ENCODE data around the gene SH3GLB1. TPM values are rescaled to one million over a fixed set of nuclear protein-coding genes. Genes with fewer than 3 reads are reported as not detected.

Gene SH3GLB1
- total and polyA plus RNA-seq, 2 of the 8 experiments (the other 6 are each of a cell fraction or from before 2014, with no cell fraction given) = 7.7 to 43.1 TPM

DNA sequence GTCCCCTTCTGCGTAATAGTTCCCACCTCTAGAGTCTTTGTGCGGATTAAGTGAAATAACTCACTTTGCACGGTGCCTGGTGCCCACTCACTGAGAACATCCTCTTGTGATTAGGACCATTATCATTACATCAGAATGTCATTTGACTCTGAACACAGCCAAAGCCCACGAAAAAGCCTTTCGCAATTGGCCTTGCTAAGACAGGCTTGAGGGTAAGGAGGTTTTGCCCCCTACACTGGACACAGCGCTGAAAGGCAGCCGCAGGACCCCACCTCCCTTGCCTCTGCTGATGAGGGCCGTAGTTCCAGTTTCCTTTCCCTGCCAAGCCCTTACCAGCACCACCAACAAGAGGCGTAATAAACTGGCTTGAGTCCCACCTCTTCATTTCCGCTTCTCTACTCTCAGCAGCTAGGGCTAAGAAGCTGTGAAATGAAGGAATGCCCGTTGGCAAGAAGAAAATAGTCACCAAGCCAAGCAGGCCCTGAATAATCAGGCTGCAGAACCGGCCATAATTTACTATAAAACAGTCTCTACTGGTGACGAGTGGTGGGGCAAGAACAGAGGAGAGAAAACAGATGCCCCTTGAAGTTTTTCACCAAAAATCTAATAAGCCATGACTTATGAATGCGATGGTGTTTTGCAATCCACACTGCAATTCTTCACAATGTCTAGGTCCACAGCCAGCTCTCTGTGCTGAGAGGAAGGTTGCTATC is 53.1 kb downstream of the SH3GLB1 start:
- Histone ChIP-seq H3K14ac (ENCODE audit: insufficient read length) (no peak overlapping the region), H4K91ac (replicated peaks; ENCODE audit: insufficient read length, low read length) (no peak overlapping the region), H4K8ac (ENCODE audit: extremely low read depth, insufficient read depth, low read length) (no peak overlapping the region), H2BK20ac (ENCODE audit: low read length) (no peak overlapping the region), H3K36me3 (ENCODE audit: control insufficient read depth in 2 of 4, insufficient read depth in 4 of 4, low read length in 3 of 4) (no peaks in the 10 kb centered on the region), H4K5ac (ENCODE audit: insufficient read length, low read depth, low read length) (no peak overlapping the region), H3K79me1 (ENCODE audit: low read depth, low read length) (no peaks in the 10 kb centered on the region; the same call in 1 of the 2 replicates), H3K23me2 (ENCODE audit: low read depth, low read length) (no peaks in the 10 kb centered on the region), H3K23ac (ENCODE audit: insufficient read length) (no peak overlapping the region), H3K9ac (replicated peaks in 1 of 4; ENCODE audit: extremely low read depth in 1 of 4, low read depth in 3 of 4, low read length in 3 of 4) (no peak overlapping the region), H3K79me2 (ENCODE audit: control insufficient read depth in 1 of 2, insufficient read depth in 2 of 2, low read length in 2 of 2) (no peaks in the 10 kb centered on the region), H3K4me2 (ENCODE audit: insufficient read depth in 1 of 2, low read depth in 2 of 2, low read length in 2 of 2) (no peak overlapping the region), H3K18ac (ENCODE audit: extremely low read depth, low read length) (no peak overlapping the region), H3K4me1 (replicated peaks in 1 of 4; ENCODE audit: control insufficient read depth in 3 of 4, insufficient read depth in 4 of 4, low read length in 3 of 4) (peaks cover 0 to 3% (median 0%) of the 10 kb centered on the region in 4 experiments; a peak in 1 of 7 replicates), H3K4ac (replicated peaks; ENCODE audit: insufficient read length, low read depth, low read length) (no peak overlapping the region), H2AFZ (ENCODE audit: low read length) (no peak overlapping the region), H3K27me3 (replicated peaks in 1 of 4; ENCODE audit: control insufficient read depth in 3 of 4, extremely low read depth in 1 of 4, insufficient read depth in 3 of 4, low read length in 3 of 4) (no peaks in the 10 kb centered on the region), H2BK12ac (ENCODE audit: low read depth, low read length) (no peak overlapping the region), H3K9me3 (ENCODE audit: insufficient read depth in 2 of 2, low read depth in 1 of 2, low read length in 1 of 2) (no peaks in the 10 kb centered on the region), H3K56ac (replicated peaks; ENCODE audit: insufficient read length, low read depth, low read length) (no peak overlapping the region), H2AK5ac (ENCODE audit: low read depth, low read length) (no peak overlapping the region), H2BK5ac (ENCODE audit: low read depth, low read length) (no peak overlapping the region; the same call in 1 of the 2 replicates), H2BK120ac (replicated peaks; ENCODE audit: low read depth, low read length) (no peak overlapping the region), H2BK15ac (ENCODE audit: low read length) (no peak overlapping the region), H3K27ac (ENCODE audit: low read depth, low read length) (no peak overlapping the region), H4K20me1 (replicated peaks in 1 of 2; ENCODE audit: control insufficient read depth in 1 of 2, insufficient read depth in 2 of 2, low read length in 2 of 2) (no peaks in the 10 kb centered on the region), H3K4me3 (ENCODE audit: extremely low read depth in 1 of 4, insufficient read depth in 2 of 4, low read depth in 3 of 4, low read length in 4 of 4) (no peak overlapping the region)
- FAIRE-seq = no peak
- no peak for DNase-seq (ENCODE audit: low read depth in 1 of 2, low spot score in 2 of 2)
- POLR2A ChIA-PET (ENCODE audit: partially characterized antibody) = no interaction called here
- WGBS, 2 experiments (ENCODE audit: extremely low coverage in 1 of 2, insufficient coverage in 1 of 2, insufficient read length in 1 of 2, insufficient replicate concordance in 2 of 2, low coverage in 1 of 2, low lambda C conversion rate in 2 of 2, missing lambda C conversion rate in 1 of 2) = 94% methylated on average over 14 of the region's 14 CpGs; no CpG with 5 or more reads in 1 of the 2 experiments
- CTCF ChIA-PET (ENCODE audit: partially characterized antibody) = interaction anchor here (1.6 to 2.3 kb wide), 2 partner anchors 13 to 15 kb away, joined by 4 to 6 read pairs; no protein-coding TSS in a partner anchor
- TF ChIP-seq EZH2 (IDR thresholded peaks at IDR 0.05; ENCODE audit: low read depth, low read length, severe bottlenecking) = no peak
- TF ChIP-seq SP1 (IDR thresholded peaks at IDR 0.05; ENCODE audit: low read depth, low read length) = no peak
- TF ChIP-seq NANOG (IDR thresholded peaks at IDR 0.05; ENCODE audit: insufficient read depth, low read depth, low read length, poor library complexity, severe bottlenecking) = no peak
- TF ChIP-seq, protein P1, sequence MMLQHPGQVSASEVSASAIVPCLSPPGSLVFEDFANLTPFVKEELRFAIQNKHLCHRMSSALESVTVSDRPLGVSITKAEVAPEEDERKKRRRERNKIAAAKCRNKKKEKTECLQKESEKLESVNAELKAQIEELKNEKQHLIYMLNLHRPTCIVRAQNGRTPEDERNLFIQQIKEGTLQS (IDR thresholded peaks at IDR 0.05; ENCODE audit: insufficient read depth, low read depth, low read length) = no peak
- no peak for TF ChIP-seq GABPA (IDR thresholded peaks at IDR 0.05; ENCODE audit: borderline replicate concordance, insufficient read depth, low read length)
- TF ChIP-seq SP4 (IDR thresholded peaks at IDR 0.05; ENCODE audit: low read length) = no peak
- no peak for TF ChIP-seq TCF12 (IDR thresholded peaks at IDR 0.05; ENCODE audit: low read depth, low read length)
- no peak for TF ChIP-seq HDAC2 (IDR thresholded peaks at IDR 0.05; ENCODE audit: borderline replicate concordance in 1 of 2, low read depth in 2 of 2, low read length in 2 of 2)
- TF ChIP-seq FOSL1 (IDR thresholded peaks at IDR 0.05; ENCODE audit: insufficient read depth, low read depth, low read length) = no peak
- no peak for TF ChIP-seq POU5F1 (IDR thresholded peaks at IDR 0.05; ENCODE audit: low read depth, low read length)
- TF ChIP-seq, protein P2, sequence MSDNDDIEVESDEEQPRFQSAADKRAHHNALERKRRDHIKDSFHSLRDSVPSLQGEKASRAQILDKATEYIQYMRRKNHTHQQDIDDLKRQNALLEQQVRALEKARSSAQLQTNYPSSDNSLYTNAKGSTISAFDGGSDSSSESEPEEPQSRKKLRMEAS (IDR thresholded peaks at IDR 0.05) = no peak
- TF ChIP-seq BCL11A (IDR thresholded peaks at IDR 0.05; ENCODE audit: low read depth in 2 of 2, low read length in 2 of 2) = no peak
